Stimulated activated naive CD8-positive, alpha-beta T cell treated with anti-CD3 and anti-CD28 coated beads, Interleukin-15, amount 100 ng/mL, for 72 hours (primary cell): ENCODE measurements around the gene WDFY4.

Source experiments
- ATAC-seq: fragments of 150-1000 bp; cut with Tn5 transposase; 2 replicates; pipeline ENCODE4 v1.10.0; 2021; ENCODE audit warnings: mild to moderate bottlenecking, moderate library complexity
- DNase-seq, 2 donors: peaks; one replicate each; pipeline ENCODE4 v3.0.0; 2021 to 2022
- H3K27ac Mint-ChIP-seq, 2 donors: one replicate each; pipeline ENCODE4 v1.8.0; 2022; ENCODE audit warnings: mild to moderate bottlenecking in 2 of 2, mixed read lengths in 2 of 2, moderate library complexity in 2 of 2
- H3K27me3 Mint-ChIP-seq: one replicate; pipeline ENCODE4 v1.8.0; 2022; ENCODE audit warnings: mixed read lengths
- H3K4me1 Mint-ChIP-seq: one replicate; pipeline ENCODE4 v1.8.0; 2022; ENCODE audit warnings: mild to moderate bottlenecking, mixed read lengths
- H3K4me3 Mint-ChIP-seq, 2 donors: one replicate each; pipeline ENCODE4 v1.8.0; 2022; ENCODE audit warnings: mild to moderate bottlenecking in 2 of 2, mixed read lengths in 2 of 2, moderate library complexity in 1 of 2
- H3K9me3 Mint-ChIP-seq, 2 donors: one replicate each; pipeline ENCODE4 v1.8.0; 2022; ENCODE audit warnings: mixed read lengths in 2 of 2

WDFY4 gene

GRCh38 chr10:48762064-48763042 lies 77.7 kb downstream of the WDFY4 start:
- ATAC-seq (no peak), DNase-seq (no peak)
- Mint-ChIP-seq H3K4me3 (no peak overlapping the region), H3K27ac (peak overlapping the region in 1 of 2 donors; percentile 72), H3K27me3 (peaks cover 25% of the 10 kb centered on the region), H3K4me1 (no peaks in the 10 kb centered on the region), H3K9me3 (peaks cover 0 to 7% of the 10 kb centered on the region in 2 donors)

- Mint-ChIP-seq H3K27ac (no peak overlapping the region), H3K27me3 (peaks cover 25% of the 10 kb centered on the region), H3K4me3 (no peak overlapping the region), H3K9me3 (peaks cover 0 to 3% of the 10 kb centered on the region in 2 donors), H3K4me1 (no peaks in the 10 kb centered on the region)
- ATAC-seq (no peak), DNase-seq (no peak)
These were observed 78.8 kb downstream of the WDFY4 start for GRCh38 chr10:48763403-48763965.

DNA sequence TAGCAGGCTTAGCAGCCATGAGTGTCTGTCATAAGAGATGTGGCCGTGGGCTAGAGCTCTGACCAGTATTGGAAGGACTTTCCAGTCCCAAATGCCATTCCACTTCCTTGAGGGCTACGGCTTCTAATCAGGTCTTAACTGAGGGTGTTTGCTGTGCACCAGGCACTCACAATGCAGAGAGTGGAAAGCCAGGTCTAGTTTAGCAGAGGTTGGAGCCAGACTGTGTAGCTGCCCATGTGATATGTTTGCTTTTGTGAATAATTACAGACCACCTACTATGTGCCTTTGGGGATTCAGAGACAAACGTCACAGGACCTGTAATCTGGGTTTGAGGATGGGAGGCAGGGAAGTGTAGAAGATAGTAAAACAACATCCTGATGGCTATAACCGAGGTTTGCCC lies 79.8 kb downstream of the WDFY4 start:
- no peak for DNase-seq
- H3K4me3 Mint-ChIP-seq, result no peak overlapping the region
- no peak for ATAC-seq
- no peaks in the 10 kb centered on the region for H3K4me1 Mint-ChIP-seq
- H3K9me3 Mint-ChIP-seq, result no peaks in the 10 kb centered on the region
- peaks cover 24% of the 10 kb centered on the region for H3K27me3 Mint-ChIP-seq
- no peak overlapping the region for H3K27ac Mint-ChIP-seq

GRCh38 chr10:48765039-48765438 lies 80.4 kb downstream of the WDFY4 start:
- Mint-ChIP-seq H3K27ac (no peak overlapping the region), H3K4me3 (no peak overlapping the region), H3K4me1 (no peaks in the 10 kb centered on the region), H3K27me3 (peaks cover 18% of the 10 kb centered on the region), H3K9me3 (no peaks in the 10 kb centered on the region)
- no peak for ATAC-seq
- no peak for DNase-seq

DNA sequence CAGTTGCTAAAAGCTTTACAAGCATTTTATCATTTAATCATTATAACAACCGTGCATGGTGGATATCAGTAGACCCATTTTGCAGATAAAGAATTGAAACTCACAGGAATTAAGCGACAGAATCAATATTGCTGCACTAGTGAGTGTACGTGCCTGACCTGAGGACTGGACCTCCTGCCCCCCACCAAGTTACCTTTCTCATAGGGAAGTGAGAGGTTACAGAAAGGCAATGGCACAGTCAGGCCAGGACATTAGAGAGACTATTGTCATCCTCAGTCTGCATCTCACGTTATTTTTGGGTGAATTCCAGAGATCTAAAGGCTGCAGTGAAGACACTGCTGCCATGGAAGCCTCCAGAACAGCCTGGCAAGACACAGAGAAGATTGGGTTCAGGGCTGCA lies 80.9 kb downstream of the WDFY4 start:
- no peak for ATAC-seq
- no peaks in the 10 kb centered on the region for H3K9me3 Mint-ChIP-seq
- H3K4me1 Mint-ChIP-seq, result no peaks in the 10 kb centered on the region
- H3K27me3 Mint-ChIP-seq, result peaks cover 14% of the 10 kb centered on the region
- no peak overlapping the region for H3K27ac Mint-ChIP-seq
- DNase-seq, result no peak
- H3K4me3 Mint-ChIP-seq, result no peak overlapping the region

DNA sequence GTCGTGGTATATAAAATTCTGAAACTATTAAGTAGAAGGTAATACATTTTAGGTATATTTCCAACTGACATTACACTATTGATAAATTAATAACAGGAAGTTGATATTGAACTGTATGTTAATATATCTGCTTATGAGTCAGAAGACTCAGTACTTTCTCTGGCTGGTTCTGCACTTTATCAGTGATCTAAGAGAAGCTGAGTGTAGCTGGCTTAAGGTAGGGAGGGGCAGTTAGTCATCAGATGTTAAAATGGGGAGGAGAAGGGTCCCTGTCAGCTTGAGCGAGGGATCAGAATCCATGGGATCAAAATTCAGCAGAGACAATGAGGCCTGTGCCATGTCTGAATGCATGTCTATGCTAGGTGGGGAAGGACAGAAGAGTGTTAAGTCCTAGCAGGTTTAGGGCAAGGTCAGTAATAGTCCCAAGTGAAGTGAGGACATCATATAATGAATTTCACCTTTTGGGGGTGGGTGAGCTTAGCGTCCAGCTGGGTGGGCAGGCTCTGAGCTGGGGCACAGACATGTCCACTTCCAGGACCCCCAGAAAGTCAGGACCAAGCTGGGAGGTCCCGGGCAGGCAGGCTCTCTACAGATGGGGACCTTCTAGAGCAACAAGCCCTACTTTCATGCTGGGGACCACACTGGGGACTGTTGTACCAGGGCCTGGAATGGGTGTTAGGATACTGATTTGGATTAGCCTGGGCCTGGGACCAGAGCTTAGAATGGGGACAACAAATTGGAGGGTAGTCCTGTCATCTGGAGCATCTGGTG lies 82.9 kb downstream of the WDFY4 start:
- Mint-ChIP-seq H3K4me3 (no peak overlapping the region), H3K27ac (no peak overlapping the region), H3K4me1 (no peaks in the 10 kb centered on the region), H3K27me3 (no peaks in the 10 kb centered on the region), H3K9me3 (no peaks in the 10 kb centered on the region)
- no peak for DNase-seq
- peak; percentile 24 for ATAC-seq

DNA sequence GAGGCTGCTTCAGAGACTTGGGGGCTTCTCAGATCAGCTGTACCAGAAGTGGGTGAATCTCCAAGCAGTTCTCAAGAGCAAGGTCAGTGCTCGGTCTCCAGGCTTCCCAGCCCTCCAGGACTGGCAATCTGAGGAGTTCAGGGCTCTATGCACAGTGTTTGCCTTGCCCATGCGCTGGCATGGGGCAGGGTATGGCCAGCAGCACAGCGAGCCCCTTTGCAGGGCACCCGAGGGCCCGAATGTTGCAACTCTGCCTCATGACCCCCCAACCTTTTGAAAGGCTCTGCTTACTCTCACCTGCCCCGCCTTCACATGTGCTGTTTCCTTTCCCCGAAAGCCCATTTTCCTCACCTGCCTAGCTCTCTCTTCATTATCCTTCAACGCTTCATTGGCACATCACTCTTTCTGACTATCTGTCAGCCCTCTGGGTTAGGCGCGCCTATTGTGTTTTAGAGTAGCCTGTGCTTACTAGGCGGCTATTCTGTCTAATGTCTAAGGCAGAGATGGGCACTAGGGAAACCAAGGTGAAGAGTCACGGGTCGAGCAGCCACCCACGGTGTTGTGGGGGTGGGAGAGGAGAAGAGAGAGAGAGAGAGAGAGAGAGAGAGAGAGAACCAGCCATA lies 83.6 kb downstream of the WDFY4 start:
- DNase-seq (no peak), ATAC-seq (no peak)
- Mint-ChIP-seq H3K4me3 (no peak overlapping the region), H3K4me1 (no peaks in the 10 kb centered on the region), H3K27ac (peak overlapping the region in 1 of 2 donors; percentile 16), H3K27me3 (no peaks in the 10 kb centered on the region), H3K9me3 (no peaks in the 10 kb centered on the region)

DNA sequence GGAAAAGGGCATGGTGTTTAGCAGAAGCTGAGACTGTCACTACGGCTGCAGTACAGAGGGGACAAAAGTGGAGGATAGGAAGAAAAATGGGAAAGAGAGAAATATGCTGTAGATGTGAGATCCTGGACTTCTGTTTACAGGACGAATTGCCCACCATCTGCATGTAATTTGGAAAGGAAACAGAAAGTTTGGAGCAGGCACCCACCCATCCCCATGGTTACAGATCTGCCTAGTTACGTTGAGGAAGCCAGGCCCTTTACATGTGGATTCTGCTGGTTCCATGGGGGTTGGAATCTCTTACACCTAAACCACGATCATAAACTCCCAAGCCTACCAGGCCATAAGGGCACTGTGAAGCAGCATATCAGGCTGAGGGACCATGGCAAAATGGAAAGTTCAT lies 84.3 kb downstream of the WDFY4 start:
- no peaks in the 10 kb centered on the region for H3K9me3 Mint-ChIP-seq
- no peak for ATAC-seq
- no peak for DNase-seq
- no peaks in the 10 kb centered on the region for H3K4me1 Mint-ChIP-seq
- H3K4me3 Mint-ChIP-seq, result no peak overlapping the region
- no peak overlapping the region for H3K27ac Mint-ChIP-seq
- no peaks in the 10 kb centered on the region for H3K27me3 Mint-ChIP-seq

DNA sequence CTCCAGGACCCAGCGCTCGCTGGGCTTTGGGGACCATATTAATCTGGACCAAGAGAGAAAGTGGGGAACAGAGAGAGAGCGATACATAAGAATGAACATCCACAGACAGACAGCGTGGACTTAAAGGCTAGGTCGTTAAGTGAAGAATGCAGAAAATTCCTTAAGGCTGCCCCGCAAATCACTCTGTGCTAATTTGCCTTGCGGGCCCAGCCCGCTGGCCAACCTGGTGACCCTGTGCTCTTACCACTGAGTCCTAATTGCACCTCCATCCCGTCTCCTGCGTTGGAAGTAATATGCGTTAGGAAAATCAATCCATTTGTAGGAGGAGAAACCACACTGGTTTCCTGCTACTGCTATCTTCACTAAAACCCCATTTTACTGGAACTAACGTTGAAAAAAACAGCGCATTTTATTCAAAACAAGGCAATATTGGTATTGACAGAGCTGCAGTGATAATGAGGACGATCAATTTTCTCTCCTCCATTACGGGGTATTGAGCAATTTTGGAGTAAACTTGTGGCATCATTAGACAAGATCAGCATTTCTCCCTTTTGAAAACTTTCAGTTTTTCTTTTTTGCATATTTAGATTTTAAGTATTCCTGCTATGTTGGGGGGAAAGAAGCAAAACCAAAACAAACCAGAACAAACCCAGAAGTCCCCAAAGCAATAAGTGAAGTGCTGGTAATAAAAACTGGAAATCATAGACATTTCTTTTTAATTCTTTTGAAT lies 85.2 kb downstream of the WDFY4 start:
- peak overlapping the region in 1 of 2 donors; percentile 23 for H3K27ac Mint-ChIP-seq
- DNase-seq (no peak), ATAC-seq (no peak)
- no peak overlapping the region for H3K4me3 Mint-ChIP-seq
- no peaks in the 10 kb centered on the region for H3K4me1 Mint-ChIP-seq
- no peaks in the 10 kb centered on the region for H3K9me3 Mint-ChIP-seq
- no peaks in the 10 kb centered on the region for H3K27me3 Mint-ChIP-seq

- no peaks in the 10 kb centered on the region for H3K9me3 Mint-ChIP-seq
- H3K4me3 Mint-ChIP-seq, result no peak overlapping the region
- H3K4me1 Mint-ChIP-seq, result no peaks in the 10 kb centered on the region
- DNase-seq (no peak), ATAC-seq (no peak)
- no peak overlapping the region for H3K27ac Mint-ChIP-seq
- H3K27me3 Mint-ChIP-seq, result no peaks in the 10 kb centered on the region
These were observed 86.0 kb downstream of the WDFY4 start for GRCh38 chr10:48770561-48771089.

- no peaks in the 10 kb centered on the region for H3K27me3 Mint-ChIP-seq
- H3K4me1 Mint-ChIP-seq, result no peaks in the 10 kb centered on the region
- ATAC-seq, result no peak
- H3K9me3 Mint-ChIP-seq, result no peaks in the 10 kb centered on the region
- no peak for DNase-seq
- no peak overlapping the region for H3K4me3 Mint-ChIP-seq
- no peak overlapping the region for H3K27ac Mint-ChIP-seq
These were observed 86.6 kb downstream of the WDFY4 start for GRCh38 chr10:48771234-48771633.

DNA sequence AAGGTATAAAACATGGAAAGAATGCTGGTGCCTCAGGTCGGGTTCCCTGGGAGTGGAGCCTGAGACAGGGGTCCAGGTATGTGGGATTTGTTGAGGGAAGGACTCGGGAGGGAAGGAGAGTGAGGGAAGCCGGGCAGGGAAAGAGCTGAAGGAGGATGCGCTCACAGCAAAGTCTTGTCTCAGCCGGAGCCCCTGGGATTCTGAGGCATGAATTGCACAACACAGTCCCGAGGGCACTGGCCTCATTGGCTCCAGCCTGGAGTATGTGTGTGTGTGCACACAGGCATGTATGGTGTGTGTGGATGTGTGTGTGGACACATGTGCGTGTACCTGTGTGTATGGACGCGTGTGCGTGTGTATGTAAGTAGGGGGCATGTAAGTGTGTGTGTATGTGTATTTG lies 87.4 kb downstream of the WDFY4 start:
- Mint-ChIP-seq H3K27ac (no peak overlapping the region), H3K4me3 (no peak overlapping the region), H3K27me3 (no peaks in the 10 kb centered on the region), H3K4me1 (no peaks in the 10 kb centered on the region), H3K9me3 (no peaks in the 10 kb centered on the region)
- no peak for ATAC-seq
- no peak for DNase-seq

- ATAC-seq, result no peak
- Mint-ChIP-seq H3K9me3 (no peaks in the 10 kb centered on the region), H3K4me3 (no peak overlapping the region), H3K27me3 (no peaks in the 10 kb centered on the region), H3K4me1 (no peaks in the 10 kb centered on the region), H3K27ac (no peak overlapping the region)
- DNase-seq, result no peak
These were observed 88.9 kb downstream of the WDFY4 start for GRCh38 chr10:48773580-48773979.

GRCh38 chr10:48774416-48775205 lies 89.9 kb downstream of the WDFY4 start:
- H3K4me1 Mint-ChIP-seq, result no peaks in the 10 kb centered on the region
- no peaks in the 10 kb centered on the region for H3K27me3 Mint-ChIP-seq
- peak overlapping the region in 1 of 2 donors; percentile 48 for H3K27ac Mint-ChIP-seq
- no peaks in the 10 kb centered on the region for H3K9me3 Mint-ChIP-seq
- H3K4me3 Mint-ChIP-seq, result no peak overlapping the region
- ATAC-seq (no peak), DNase-seq (no peak)
